PC-3 (cell line): ENCODE measurements around the gene LNX2. TPM values are rescaled to one million over a fixed set of nuclear protein-coding genes. Genes with fewer than 3 reads are reported as not detected.

Experiments used
- ATAC-seq: fragments of 200-7000 bp; cut with Tn5 transposase; 2 replicates; pipeline ENCODE4 v1.9.1; 2020; ENCODE audit warnings: mild to moderate bottlenecking, moderate library complexity
- BruUV-seq: library from RNA; stranded (reverse); fragments of 400-500 nt; replicated peaks from 2 replicates; lab custom pipeline; 2021; lab: Mats Ljungman, UMichigan
- CTCF ChIA-PET: fragments of 300-600 bp; sonication (Branson Sonifier 250); formaldehyde crosslinking; loops from one replicate; lab custom pipeline; 2022; ENCODE audit warnings: antibody characterized with exemption; lab: Charles Lee
- POLR2A ChIA-PET: fragments of 300-600 bp; sonication (Branson Sonifier 250); formaldehyde crosslinking; loops from one replicate; lab custom pipeline; 2022; ENCODE audit warnings: antibody characterized with exemption; ENCODE audit not compliant: unreplicated experiment; lab: Charles Lee
- DNase-seq: peaks from one replicate; pipeline ENCODE4 v3.0.0-alpha.2; 2015
- H2AFZ ChIP-seq: fragments of 300-600 bp; sonication (generic); 2 replicates; pipeline ENCODE4 v1.6.0; 2016; ENCODE audit warnings: antibody characterized with exemption, low read length
- H3F3A ChIP-seq: fragments of 300-600 bp; sonication (generic); one replicate; pipeline ENCODE4 v1.6.0; 2017; ENCODE audit warnings: antibody characterized with exemption, low read length, control low read depth, mild to moderate bottlenecking; ENCODE audit not compliant: unreplicated experiment
- H3K27ac ChIP-seq: fragments of 300-600 bp; sonication (generic); 2 replicates; pipeline ENCODE4 v1.5.1; 2016; ENCODE audit warnings: mild to moderate bottlenecking, low read length
- H3K27me3 ChIP-seq: fragments of 300-600 bp; sonication (generic); 2 replicates; pipeline ENCODE4 v1.6.1; 2016; ENCODE audit warnings: low read length, mixed read lengths
- H3K36me3 ChIP-seq: fragments of 300-600 bp; sonication (generic); 2 replicates; pipeline ENCODE4 v1.6.1; 2016; ENCODE audit warnings: low read depth, mixed run types, low read length, mixed read lengths
- H3K4me1 ChIP-seq: fragments of 300-600 bp; sonication (generic); 2 replicates; pipeline ENCODE4 v1.5.1; 2016; ENCODE audit warnings: low read length; ENCODE audit not compliant: insufficient read depth
- H3K4me2 ChIP-seq: fragments of 300-600 bp; sonication (generic); 2 replicates; pipeline ENCODE4 v1.6.0; 2016; ENCODE audit warnings: low read length
- H3K4me3 ChIP-seq: fragments of 300-600 bp; sonication (generic); 2 replicates; pipeline ENCODE4 v1.5.1; 2016; ENCODE audit warnings: mild to moderate bottlenecking, low read length, mixed read lengths
- H3K79me2 ChIP-seq: fragments of 300-600 bp; sonication (generic); 2 replicates; pipeline ENCODE4 v1.6.1; 2017; ENCODE audit warnings: low read length, mixed read lengths
- H3K9ac ChIP-seq: fragments of 300-600 bp; sonication (generic); 2 replicates; pipeline ENCODE4 v1.6.0; 2016; ENCODE audit warnings: mild to moderate bottlenecking, low read length
- H3K9me2 ChIP-seq: fragments of 300-600 bp; sonication (generic); replicated peaks from 2 replicates; pipeline ENCODE4 v1.6.1; 2016; ENCODE audit warnings: mixed run types, low read length, mixed read lengths
- H3K9me3 ChIP-seq: fragments of 300-600 bp; sonication (generic); 2 replicates; pipeline ENCODE4 v1.6.1; 2016; ENCODE audit warnings: low read length, mixed read lengths
- H4K20me1 ChIP-seq: fragments of 300-600 bp; sonication (generic); 2 replicates; pipeline ENCODE4 v1.6.1; 2016; ENCODE audit warnings: low read length, mixed read lengths
- CTCF ChIP-seq: fragments of 300-600 bp; sonication (generic); conservative IDR thresholded peaks from 2 replicates; pipeline ENCODE4 v1.5.1; 2017; ENCODE audit warnings: antibody characterized with exemption, low read depth, mild to moderate bottlenecking, low read length
- EZH2 ChIP-seq: fragments of 300-600 bp; sonication (generic); IDR thresholded peaks from one replicate; pipeline ENCODE4 v1.6.1; 2017; ENCODE audit warnings: antibody characterized with exemption, mild to moderate bottlenecking, low read length; ENCODE audit not compliant: unreplicated experiment
- EZH2phosphoT487 ChIP-seq: fragments of 300-600 bp; sonication (generic); IDR thresholded peaks from 2 replicates; pipeline ENCODE4 v1.6.1; 2018; ENCODE audit warnings: mild to moderate bottlenecking, antibody characterized with exemption, low read length, borderline replicate concordance
- intact Hi-C: fragments of 100-400 bp; cut with micrococcal nuclease; formaldehyde crosslinking; loops from 2 replicates; pipeline ENCODE4 v1.9.0; 2023
- total RNA-seq: library from RNA; depleted of rRNA; stranded (reverse); fragments of >200 nt; gene quantifications from 2 replicates; pipeline ENCODE4 v1.2.3, GENCODE V29; 2014

The LNX2 gene
- total RNA-seq, 1 experiment from 2014 or later = 6.0 TPM

GRCh38 chr13:27504128-27504867 is 116.0 kb downstream of the LNX2 start:
- Histone ChIP-seq H3K4me3 (no peak overlapping the region), H3K4me2 (no peak overlapping the region), H3F3A (no peaks in the 10 kb centered on the region), H4K20me1 (no peaks in the 10 kb centered on the region), H3K9me3 (no peaks in the 10 kb centered on the region), H3K79me2 (no peaks in the 10 kb centered on the region), H2AFZ (no peak overlapping the region), H3K9me2 (no peaks in the 10 kb centered on the region), H3K36me3 (no peaks in the 10 kb centered on the region), H3K27ac (no peak overlapping the region), H3K9ac (no peak overlapping the region), H3K27me3 (peaks cover 15% of the 10 kb centered on the region), H3K4me1 (no peaks in the 10 kb centered on the region)
- intact Hi-C loops = no loop called here
- no peak for ATAC-seq
- TF ChIP-seq EZH2phosphoT487 (no peak), EZH2 (no peak), CTCF (no peak)
- no peak for DNase-seq
- POLR2A ChIA-PET = no interaction called here
- CTCF ChIA-PET = interaction anchor here (1.1 kb wide), 1 partner anchor 45 kb away, joined by 12 read pairs; no protein-coding TSS in a partner anchor
- no TSS peak for BruUV-seq

GRCh38 chr13:27500806-27501534 is 119.4 kb downstream of the LNX2 start:
- intact Hi-C loops = no loop called here
- Histone ChIP-seq H3K27ac (no peak overlapping the region), H3K79me2 (no peaks in the 10 kb centered on the region), H3K9me2 (no peaks in the 10 kb centered on the region), H3F3A (no peaks in the 10 kb centered on the region), H3K27me3 (no peaks in the 10 kb centered on the region; the same call in 1 of the 2 replicates), H3K9ac (no peak overlapping the region), H3K9me3 (no peaks in the 10 kb centered on the region), H3K4me1 (no peaks in the 10 kb centered on the region), H3K4me3 (no peak overlapping the region), H3K4me2 (no peak overlapping the region), H4K20me1 (no peaks in the 10 kb centered on the region), H3K36me3 (no peaks in the 10 kb centered on the region), H2AFZ (no peak overlapping the region)
- ChIA-PET CTCF (no interaction called here), POLR2A (no interaction called here)
- no TSS peak for BruUV-seq
- no peak for DNase-seq
- ATAC-seq = no peak
- TF ChIP-seq EZH2phosphoT487 (no peak), EZH2 (no peak)

GRCh38 chr13:27497563-27498230 is 122.6 kb downstream of the LNX2 start:
- no peak for TF ChIP-seq EZH2phosphoT487
- TF ChIP-seq CTCF = no peak
- no peak for TF ChIP-seq EZH2
- Histone ChIP-seq H3K27me3 (no peaks in the 10 kb centered on the region), H3K9me2 (no peaks in the 10 kb centered on the region), H3K4me1 (no peaks in the 10 kb centered on the region), H3K79me2 (no peaks in the 10 kb centered on the region), H3K36me3 (no peaks in the 10 kb centered on the region), H3K4me3 (no peak overlapping the region), H3K27ac (no peak overlapping the region), H3K9me3 (no peaks in the 10 kb centered on the region), H3K4me2 (no peak overlapping the region), H3F3A (no peaks in the 10 kb centered on the region), H4K20me1 (no peaks in the 10 kb centered on the region), H2AFZ (no peak overlapping the region), H3K9ac (no peak overlapping the region)
- no TSS peak for BruUV-seq
- DNase-seq (no peak), ATAC-seq (no peak)
- ChIA-PET CTCF (no interaction called here), POLR2A (no interaction called here)
- intact Hi-C loops = no loop called here
